Measurements from ENCODE around the gene TTC23L. TPM values are rescaled to one million over a fixed set of nuclear protein-coding genes. Genes with fewer than 3 reads are reported as not detected.

Gene TTC23L
- total RNA-seq, 1 experiment from 2014 or later = 0.54 TPM

GRCh38 chr5:34843497-34843896 is 4.5 kb downstream of the TTC23L start:
- no peak overlapping the region for H3K4me3 Mint-ChIP-seq (ENCODE audit: low read depth, unreplicated experiment)
- peaks cover 15% of the 10 kb centered on the region for H3K36me3 Mint-ChIP-seq (ENCODE audit: insufficient read depth, unreplicated experiment)
- intact Hi-C loops (cut with micrococcal nuclease; ENCODE audit: unreplicated experiment) = no loop called here
- peaks cover 2% of the 10 kb centered on the region for H3K9me3 Mint-ChIP-seq (ENCODE audit: low read depth, unreplicated experiment)
- H3K4me1 Mint-ChIP-seq (ENCODE audit: low read depth, unreplicated experiment) = peaks cover 12% of the 10 kb centered on the region
- H3K27ac Mint-ChIP-seq (ENCODE audit: unreplicated experiment) = no peak overlapping the region
- no peak for TF ChIP-seq CTCF (IDR thresholded peaks at IDR 0.05; ENCODE audit: unreplicated experiment)
- H3K27me3 Mint-ChIP-seq (ENCODE audit: unreplicated experiment) = no peaks in the 10 kb centered on the region
- DNase-seq = no peak
- CTCF ChIA-PET = no interaction called here
- BruUV-seq (replicated peaks) = no TSS peak

GRCh38 chr5:34844106-34844505 is 5.1 kb downstream of the TTC23L start:
- Mint-ChIP-seq H3K36me3 (ENCODE audit: insufficient read depth, unreplicated experiment) (peaks cover 9% of the 10 kb centered on the region), H3K4me3 (ENCODE audit: low read depth, unreplicated experiment) (no peak overlapping the region), H3K27ac (ENCODE audit: unreplicated experiment) (no peak overlapping the region), H3K27me3 (ENCODE audit: unreplicated experiment) (no peaks in the 10 kb centered on the region), H3K9me3 (ENCODE audit: low read depth, unreplicated experiment) (peaks cover 2% of the 10 kb centered on the region), H3K4me1 (ENCODE audit: low read depth, unreplicated experiment) (peaks cover 6% of the 10 kb centered on the region)
- no peak for DNase-seq
- no TSS peak for BruUV-seq (replicated peaks)
- TF ChIP-seq CTCF (IDR thresholded peaks at IDR 0.05; ENCODE audit: unreplicated experiment) = no peak
- CTCF ChIA-PET = no interaction called here
- intact Hi-C loops (cut with micrococcal nuclease; ENCODE audit: unreplicated experiment) = no loop called here

GRCh38 chr5:34844999-34845398 is 6.0 kb downstream of the TTC23L start:
- CTCF ChIA-PET = no interaction called here
- H3K9me3 Mint-ChIP-seq (ENCODE audit: low read depth, unreplicated experiment) = peaks cover 2% of the 10 kb centered on the region
- TF ChIP-seq CTCF (IDR thresholded peaks at IDR 0.05; ENCODE audit: unreplicated experiment) = no peak
- H3K4me3 Mint-ChIP-seq (ENCODE audit: low read depth, unreplicated experiment) = no peak overlapping the region
- H3K27me3 Mint-ChIP-seq (ENCODE audit: unreplicated experiment) = no peaks in the 10 kb centered on the region
- BruUV-seq (replicated peaks) = no TSS peak
- no peak overlapping the region for H3K27ac Mint-ChIP-seq (ENCODE audit: unreplicated experiment)
- H3K36me3 Mint-ChIP-seq (ENCODE audit: insufficient read depth, unreplicated experiment) = no peaks in the 10 kb centered on the region
- DNase-seq = no peak
- intact Hi-C loops (cut with micrococcal nuclease; ENCODE audit: unreplicated experiment) = no loop called here
- H3K4me1 Mint-ChIP-seq (ENCODE audit: low read depth, unreplicated experiment) = no peaks in the 10 kb centered on the region

- Mint-ChIP-seq H3K36me3 (ENCODE audit: insufficient read depth, unreplicated experiment) (no peaks in the 10 kb centered on the region), H3K4me3 (ENCODE audit: low read depth, unreplicated experiment) (no peak overlapping the region), H3K9me3 (ENCODE audit: low read depth, unreplicated experiment) (peaks cover 2% of the 10 kb centered on the region), H3K27me3 (ENCODE audit: unreplicated experiment) (no peaks in the 10 kb centered on the region), H3K4me1 (ENCODE audit: low read depth, unreplicated experiment) (no peaks in the 10 kb centered on the region), H3K27ac (ENCODE audit: unreplicated experiment) (no peak overlapping the region)
- BruUV-seq (replicated peaks) = no TSS peak
- TF ChIP-seq CTCF (IDR thresholded peaks at IDR 0.05; ENCODE audit: unreplicated experiment) = no peak
- no peak for DNase-seq
- intact Hi-C loops (cut with micrococcal nuclease; ENCODE audit: unreplicated experiment) = no loop called here
- CTCF ChIA-PET = interaction anchor here (0.7 kb wide), 1 partner anchor 295 kb away, joined by 3 read pairs; no protein-coding TSS in a partner anchor
Observed at GRCh38 chr5:34847056-34847455, 8.1 kb downstream of the TTC23L start.

Measured in Calu3 (cell line).